Measurements from ENCODE around the gene CDK1.
A peak's percentile ranks its signal among the peaks of the same experiment; 100 is the strongest.

Gene CDK1

DNA sequence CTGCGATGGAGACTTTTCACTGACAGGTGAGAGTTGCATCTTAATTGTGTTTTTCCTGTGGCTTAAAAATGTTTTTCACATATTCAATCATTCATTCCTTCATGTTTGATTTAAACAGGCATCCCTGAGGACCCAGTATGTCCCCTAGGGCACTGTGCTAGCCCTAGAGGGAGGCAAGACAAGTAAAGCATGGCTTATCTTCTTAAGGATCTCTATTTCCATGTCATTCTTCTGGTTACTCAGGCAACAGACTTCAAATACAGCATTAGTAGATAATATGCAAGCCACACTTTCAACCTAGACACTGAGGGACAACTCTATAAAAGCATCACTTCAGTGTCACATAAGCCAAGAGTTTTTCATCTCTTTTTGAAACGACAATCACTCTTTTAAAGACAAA, 29.2 kb downstream of the CDK1 start:
- Histone ChIP-seq H3K27ac (no peak overlapping the region), H3K27me3 (replicated peaks) (no peaks in the 10 kb centered on the region), H3K4me3 (ENCODE audit: low read depth, low read length) (no peak overlapping the region), H3K36me3 (replicated peaks) (no peaks in the 10 kb centered on the region)
- in situ Hi-C loops (cut with HindIII; ENCODE audit: low pct_ligation_motif_present, low sequenced_read_pairs): no loop called here
- no peak for DNase-seq
- TF ChIP-seq, protein P1, sequence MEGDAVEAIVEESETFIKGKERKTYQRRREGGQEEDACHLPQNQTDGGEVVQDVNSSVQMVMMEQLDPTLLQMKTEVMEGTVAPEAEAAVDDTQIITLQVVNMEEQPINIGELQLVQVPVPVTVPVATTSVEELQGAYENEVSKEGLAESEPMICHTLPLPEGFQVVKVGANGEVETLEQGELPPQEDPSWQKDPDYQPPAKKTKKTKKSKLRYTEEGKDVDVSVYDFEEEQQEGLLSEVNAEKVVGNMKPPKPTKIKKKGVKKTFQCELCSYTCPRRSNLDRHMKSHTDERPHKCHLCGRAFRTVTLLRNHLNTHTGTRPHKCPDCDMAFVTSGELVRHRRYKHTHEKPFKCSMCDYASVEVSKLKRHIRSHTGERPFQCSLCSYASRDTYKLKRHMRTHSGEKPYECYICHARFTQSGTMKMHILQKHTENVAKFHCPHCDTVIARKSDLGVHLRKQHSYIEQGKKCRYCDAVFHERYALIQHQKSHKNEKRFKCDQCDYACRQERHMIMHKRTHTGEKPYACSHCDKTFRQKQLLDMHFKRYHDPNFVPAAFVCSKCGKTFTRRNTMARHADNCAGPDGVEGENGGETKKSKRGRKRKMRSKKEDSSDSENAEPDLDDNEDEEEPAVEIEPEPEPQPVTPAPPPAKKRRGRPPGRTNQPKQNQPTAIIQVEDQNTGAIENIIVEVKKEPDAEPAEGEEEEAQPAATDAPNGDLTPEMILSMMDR (IDR thresholded peaks at IDR 0.05; ENCODE audit: low read depth, low read length, missing control alignments): no peak

DNA sequence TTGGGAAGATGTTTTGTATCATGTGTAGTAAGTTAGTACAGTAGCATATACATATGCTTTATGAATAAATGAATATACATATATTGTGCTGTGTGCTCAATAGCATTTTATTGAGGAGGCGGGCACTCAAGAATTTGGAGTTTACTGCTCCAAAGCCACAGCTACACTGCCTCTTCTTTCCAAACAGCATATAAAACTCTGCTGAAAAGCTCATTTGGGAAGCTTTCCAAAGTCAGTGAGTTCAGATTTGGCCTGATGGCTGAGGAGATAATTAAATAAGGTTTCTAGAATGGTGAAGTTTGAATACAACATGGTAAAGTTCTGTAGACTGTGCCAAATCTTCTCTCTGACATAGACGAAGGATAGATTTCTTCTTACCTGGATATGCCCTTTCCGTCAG, 29.8 kb downstream of the CDK1 start:
- Histone ChIP-seq H3K4me3 (ENCODE audit: low read depth, low read length) (no peak overlapping the region), H3K27me3 (replicated peaks) (no peaks in the 10 kb centered on the region), H3K27ac (no peak overlapping the region), H3K36me3 (replicated peaks) (no peaks in the 10 kb centered on the region)
- no peak for DNase-seq
- TF ChIP-seq, protein P1 (IDR thresholded peaks at IDR 0.05; ENCODE audit: low read depth, low read length, missing control alignments): no peak
- in situ Hi-C loops (cut with HindIII; ENCODE audit: low pct_ligation_motif_present, low sequenced_read_pairs): no loop called here

DNA sequence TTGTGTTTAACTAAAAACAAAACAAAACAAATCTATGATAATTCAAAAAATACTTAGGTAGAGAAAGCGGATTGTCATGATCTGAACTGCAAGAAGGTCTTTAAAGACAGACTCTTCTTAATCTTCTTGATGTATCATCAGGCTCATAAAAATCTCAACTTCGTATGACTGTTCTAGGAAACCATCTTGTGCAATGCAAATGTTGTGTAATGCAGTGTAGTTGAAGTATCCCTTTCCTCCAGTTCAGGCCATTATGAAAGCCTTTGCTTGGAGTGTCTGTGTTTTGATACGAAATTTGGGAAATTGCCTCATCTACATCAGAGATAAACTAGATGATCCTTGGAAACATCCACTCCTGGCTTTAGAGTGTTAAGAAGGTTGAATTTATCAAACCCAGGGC, 30.9 kb downstream of the CDK1 start:
- Histone ChIP-seq H3K36me3 (replicated peaks) (no peaks in the 10 kb centered on the region), H3K27me3 (replicated peaks) (no peaks in the 10 kb centered on the region), H3K4me3 (ENCODE audit: low read depth, low read length) (no peak overlapping the region), H3K27ac (no peak overlapping the region)
- peak; percentile 7 for DNase-seq
- in situ Hi-C loops (cut with HindIII; ENCODE audit: low pct_ligation_motif_present, low sequenced_read_pairs): no loop called here
- TF ChIP-seq, protein P1 (IDR thresholded peaks at IDR 0.05; ENCODE audit: low read depth, low read length, missing control alignments): no peak

DNA sequence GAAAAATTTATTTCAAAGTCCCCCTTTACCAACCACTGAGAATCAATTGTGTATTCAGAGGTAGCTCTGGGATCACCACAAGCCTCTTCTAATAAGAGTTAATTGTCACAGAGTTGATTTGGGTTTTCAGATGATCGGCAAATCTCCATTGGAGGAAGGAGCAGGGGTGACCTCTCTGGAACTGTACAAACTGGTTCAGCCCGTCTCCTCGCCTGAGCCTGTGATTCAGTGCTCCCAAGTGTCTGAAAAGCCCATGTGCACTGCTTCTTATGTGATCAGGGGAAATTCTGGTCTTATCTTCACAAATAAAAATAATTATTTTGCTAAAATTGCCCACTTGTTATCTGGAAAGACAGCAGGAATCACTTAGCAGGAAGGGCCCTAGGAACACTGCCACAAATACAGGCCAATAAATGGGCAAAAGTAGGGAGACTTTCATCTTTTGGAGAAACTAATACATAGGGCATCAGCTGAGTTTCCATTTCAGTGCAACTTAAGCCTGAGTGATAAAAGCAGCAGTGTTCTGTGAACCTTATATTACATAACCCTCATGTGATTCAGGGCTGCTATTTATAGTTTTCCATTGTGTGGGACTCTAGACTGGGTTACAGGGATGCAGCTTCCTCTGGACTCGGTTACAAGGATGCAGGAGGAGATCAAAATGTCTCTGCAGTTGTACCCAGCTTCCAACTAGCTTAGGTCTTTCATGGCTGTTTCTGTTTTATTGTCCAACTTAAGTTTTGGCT, 32.3 kb downstream of the CDK1 start:
- H3K27me3 ChIP-seq (replicated peaks): no peaks in the 10 kb centered on the region
- H3K4me3 ChIP-seq (ENCODE audit: low read depth, low read length): no peak overlapping the region
- peak; percentile 48 for DNase-seq
- in situ Hi-C loops (cut with HindIII; ENCODE audit: low pct_ligation_motif_present, low sequenced_read_pairs): no loop called here
- H3K36me3 ChIP-seq (replicated peaks): no peaks in the 10 kb centered on the region
- TF ChIP-seq, protein P1 (IDR thresholded peaks at IDR 0.05; ENCODE audit: low read depth, low read length, missing control alignments): no peak
- H3K27ac ChIP-seq: peak overlapping the region; percentile 11

DNA sequence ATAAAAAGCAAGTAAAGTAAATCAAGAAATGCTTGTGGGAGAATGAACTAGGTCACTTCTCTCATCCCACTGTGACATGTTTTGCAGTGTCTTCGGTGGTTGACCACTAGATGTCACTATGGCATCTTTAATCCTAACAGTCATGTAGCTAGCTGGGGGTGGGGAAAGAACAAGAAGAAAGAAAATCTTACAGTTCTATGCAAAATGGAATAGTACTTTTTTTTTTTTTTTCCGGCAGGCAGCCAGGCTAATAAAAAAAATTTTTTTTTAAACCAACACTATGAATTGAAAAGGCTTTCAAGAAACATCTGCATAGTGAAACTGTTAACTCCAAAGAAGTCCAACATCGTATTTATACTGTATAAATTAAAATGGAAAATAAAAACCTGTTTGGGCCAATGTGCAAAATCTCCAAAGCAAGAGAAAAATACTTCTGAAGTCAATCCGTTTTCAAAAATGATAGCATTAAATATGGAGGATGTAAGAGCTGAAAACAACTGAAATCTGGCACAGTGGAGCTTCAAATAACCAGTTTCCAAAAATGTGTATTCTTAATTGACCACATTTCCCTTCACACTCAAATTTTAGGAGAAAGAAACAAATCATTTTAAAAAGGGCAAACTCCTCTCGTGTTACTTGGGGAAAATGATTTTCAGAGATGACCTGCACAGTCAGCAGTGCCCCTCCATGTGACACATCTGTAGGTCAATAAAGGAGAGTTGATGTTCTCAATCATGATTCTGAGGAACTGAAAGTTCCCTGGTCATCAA, 38.5 kb downstream of the CDK1 start:
- peak; percentile 73 for DNase-seq
- Histone ChIP-seq H3K4me3 (ENCODE audit: low read depth, low read length) (no peak overlapping the region), H3K36me3 (replicated peaks) (no peaks in the 10 kb centered on the region), H3K27ac (no peak overlapping the region), H3K27me3 (replicated peaks) (no peaks in the 10 kb centered on the region)
- in situ Hi-C loops (cut with HindIII; ENCODE audit: low pct_ligation_motif_present, low sequenced_read_pairs): no loop called here
- TF ChIP-seq, protein P1 (IDR thresholded peaks at IDR 0.05; ENCODE audit: low read depth, low read length, missing control alignments): peak; percentile 76

All from brain microvascular endothelial cell (primary cell).